ENCODE measurements around the gene KCNIP4. TPM values are rescaled to one million over a fixed set of nuclear protein-coding genes. Genes with fewer than 3 reads are reported as not detected.

The KCNIP4 gene
- total and polyA plus RNA-seq, 2 of the 8 experiments (the other 6 are each of a cell fraction or from before 2014, with no cell fraction given) = 0.06 TPM; not detected in 1

GRCh38 chr4:21830272-21830671 is 118.3 kb downstream of the KCNIP4 start:
- H3K27ac ChIP-seq (ENCODE audit: low read depth, low read length) = no peak overlapping the region
- H3K14ac ChIP-seq (ENCODE audit: insufficient read length) = no peak overlapping the region
- no peak overlapping the region for H3K9ac ChIP-seq (replicated peaks in 1 of 4; ENCODE audit: extremely low read depth in 1 of 4, low read depth in 3 of 4, low read length in 3 of 4)
- H2AK5ac ChIP-seq (ENCODE audit: low read depth, low read length) = no peak overlapping the region
- H3K79me2 ChIP-seq (ENCODE audit: control insufficient read depth in 1 of 2, insufficient read depth in 2 of 2, low read length in 2 of 2) = no peaks in the 10 kb centered on the region
- H2BK12ac ChIP-seq (ENCODE audit: low read depth, low read length) = no peak overlapping the region
- H3K4me1 ChIP-seq (replicated peaks in 1 of 4; ENCODE audit: control insufficient read depth in 3 of 4, insufficient read depth in 4 of 4, low read length in 3 of 4) = no peaks in the 10 kb centered on the region
- no peaks in the 10 kb centered on the region for H3K27me3 ChIP-seq (replicated peaks in 1 of 4; ENCODE audit: control insufficient read depth in 3 of 4, extremely low read depth in 1 of 4, insufficient read depth in 3 of 4, low read length in 3 of 4)
- CTCF ChIA-PET (ENCODE audit: partially characterized antibody) = no interaction called here
- no peak overlapping the region for H3K4ac ChIP-seq (replicated peaks; ENCODE audit: insufficient read length, low read depth, low read length)
- DNase-seq (ENCODE audit: low read depth in 1 of 2, low spot score in 2 of 2) (no peak), FAIRE-seq (no peak)
- H4K20me1 ChIP-seq (replicated peaks in 1 of 2; ENCODE audit: control insufficient read depth in 1 of 2, insufficient read depth in 2 of 2, low read length in 2 of 2) = no peaks in the 10 kb centered on the region
- H2BK15ac ChIP-seq (ENCODE audit: low read length) = no peak overlapping the region
- no peaks in the 10 kb centered on the region for H3K9me3 ChIP-seq (ENCODE audit: insufficient read depth in 2 of 2, low read depth in 1 of 2, low read length in 1 of 2)
- no peak overlapping the region for H2BK5ac ChIP-seq (ENCODE audit: low read depth, low read length)
- no peak overlapping the region for H2AFZ ChIP-seq (ENCODE audit: low read length)
- H2BK120ac ChIP-seq (replicated peaks; ENCODE audit: low read depth, low read length) = no peak overlapping the region
- no peak overlapping the region for H3K23ac ChIP-seq (ENCODE audit: insufficient read length)
- TF ChIP-seq ZNF274 (IDR thresholded peaks at IDR 0.05; ENCODE audit: borderline replicate concordance, extremely low read depth, low read length) = no peak
- TF ChIP-seq GABPA (IDR thresholded peaks at IDR 0.05; ENCODE audit: borderline replicate concordance, insufficient read depth, low read length) = no peak
- no peak for TF ChIP-seq POLR2AphosphoS5 (IDR thresholded peaks at IDR 0.05; ENCODE audit: low read depth, low read length)
- TF ChIP-seq SP4 (IDR thresholded peaks at IDR 0.05; ENCODE audit: low read length) = no peak
- TF ChIP-seq KDM5A (IDR thresholded peaks at IDR 0.05; ENCODE audit: low read length) = no peak
- TF ChIP-seq SP1 (IDR thresholded peaks at IDR 0.05; ENCODE audit: low read depth, low read length) = no peak
- no peak for TF ChIP-seq EP300 (IDR thresholded peaks at IDR 0.05; ENCODE audit: borderline replicate concordance in 1 of 2, low read depth in 2 of 2, low read length in 2 of 2)
- TF ChIP-seq MAX (IDR thresholded peaks at IDR 0.05) = no peak
- 97% methylated on average over 5 of the region's 5 CpGs; no CpG with 5 or more reads in 1 of the 2 experiments for WGBS, 2 experiments (ENCODE audit: extremely low coverage in 1 of 2, insufficient coverage in 1 of 2, insufficient read length in 1 of 2, insufficient replicate concordance in 2 of 2, low coverage in 1 of 2, low lambda C conversion rate in 2 of 2, missing lambda C conversion rate in 1 of 2)
- H2BK20ac ChIP-seq (ENCODE audit: low read length) = no peak overlapping the region
- H3K79me1 ChIP-seq (ENCODE audit: low read depth, low read length) = no peaks in the 10 kb centered on the region
- H3K36me3 ChIP-seq (ENCODE audit: control insufficient read depth in 2 of 4, insufficient read depth in 4 of 4, low read length in 3 of 4) = no peaks in the 10 kb centered on the region
- no peaks in the 10 kb centered on the region for H3K23me2 ChIP-seq (ENCODE audit: low read depth, low read length)
- POLR2A ChIA-PET (ENCODE audit: partially characterized antibody) = no interaction called here
- H3K18ac ChIP-seq (ENCODE audit: extremely low read depth, low read length) = no peak overlapping the region
- H4K5ac ChIP-seq (ENCODE audit: insufficient read length, low read depth, low read length) = no peak overlapping the region
- H3K56ac ChIP-seq (replicated peaks; ENCODE audit: insufficient read length, low read depth, low read length) = no peak overlapping the region
- no peak overlapping the region for H3K4me3 ChIP-seq (ENCODE audit: extremely low read depth in 1 of 4, insufficient read depth in 2 of 4, low read depth in 3 of 4, low read length in 4 of 4)
- no peak overlapping the region for H4K8ac ChIP-seq (ENCODE audit: extremely low read depth, insufficient read depth, low read length)
- no peak overlapping the region for H3K4me2 ChIP-seq (ENCODE audit: insufficient read depth in 1 of 2, low read depth in 2 of 2, low read length in 2 of 2)
- H4K91ac ChIP-seq (replicated peaks; ENCODE audit: insufficient read length, low read length) = no peak overlapping the region

All from H1 (cell line).